PC-3 (cell line): ENCODE results near the gene CXCR4. TPM values are rescaled to one million over a fixed set of nuclear protein-coding genes. Genes with fewer than 3 reads are reported as not detected.

ENCODE experiments used
- ATAC-seq: fragments of 200-7000 bp; cut with Tn5 transposase; 2 replicates; pipeline ENCODE4 v1.9.1; 2020; ENCODE audit warnings: mild to moderate bottlenecking, moderate library complexity
- BruUV-seq: library from RNA; stranded (reverse); fragments of 400-500 nt; replicated peaks from 2 replicates; lab custom pipeline; 2021; lab: Mats Ljungman, UMichigan
- CTCF ChIA-PET: fragments of 300-600 bp; sonication (Branson Sonifier 250); formaldehyde crosslinking; loops from one replicate; lab custom pipeline; 2022; ENCODE audit warnings: antibody characterized with exemption; lab: Charles Lee
- POLR2A ChIA-PET: fragments of 300-600 bp; sonication (Branson Sonifier 250); formaldehyde crosslinking; loops from one replicate; lab custom pipeline; 2022; ENCODE audit warnings: antibody characterized with exemption; ENCODE audit not compliant: unreplicated experiment; lab: Charles Lee
- DNase-seq: peaks from one replicate; pipeline ENCODE4 v3.0.0-alpha.2; 2015
- H2AFZ ChIP-seq: fragments of 300-600 bp; sonication (generic); 2 replicates; pipeline ENCODE4 v1.6.0; 2016; ENCODE audit warnings: antibody characterized with exemption, low read length
- H3F3A ChIP-seq: fragments of 300-600 bp; sonication (generic); one replicate; pipeline ENCODE4 v1.6.0; 2017; ENCODE audit warnings: antibody characterized with exemption, low read length, control low read depth, mild to moderate bottlenecking; ENCODE audit not compliant: unreplicated experiment
- H3K27ac ChIP-seq: fragments of 300-600 bp; sonication (generic); 2 replicates; pipeline ENCODE4 v1.5.1; 2016; ENCODE audit warnings: mild to moderate bottlenecking, low read length
- H3K27me3 ChIP-seq: fragments of 300-600 bp; sonication (generic); 2 replicates; pipeline ENCODE4 v1.6.1; 2016; ENCODE audit warnings: low read length, mixed read lengths
- H3K36me3 ChIP-seq: fragments of 300-600 bp; sonication (generic); 2 replicates; pipeline ENCODE4 v1.6.1; 2016; ENCODE audit warnings: low read depth, mixed run types, low read length, mixed read lengths
- H3K4me1 ChIP-seq: fragments of 300-600 bp; sonication (generic); 2 replicates; pipeline ENCODE4 v1.5.1; 2016; ENCODE audit warnings: low read length; ENCODE audit not compliant: insufficient read depth
- H3K4me2 ChIP-seq: fragments of 300-600 bp; sonication (generic); 2 replicates; pipeline ENCODE4 v1.6.0; 2016; ENCODE audit warnings: low read length
- H3K4me3 ChIP-seq: fragments of 300-600 bp; sonication (generic); 2 replicates; pipeline ENCODE4 v1.5.1; 2016; ENCODE audit warnings: mild to moderate bottlenecking, low read length, mixed read lengths
- H3K79me2 ChIP-seq: fragments of 300-600 bp; sonication (generic); 2 replicates; pipeline ENCODE4 v1.6.1; 2017; ENCODE audit warnings: low read length, mixed read lengths
- H3K9ac ChIP-seq: fragments of 300-600 bp; sonication (generic); 2 replicates; pipeline ENCODE4 v1.6.0; 2016; ENCODE audit warnings: mild to moderate bottlenecking, low read length
- H3K9me2 ChIP-seq: fragments of 300-600 bp; sonication (generic); replicated peaks from 2 replicates; pipeline ENCODE4 v1.6.1; 2016; ENCODE audit warnings: mixed run types, low read length, mixed read lengths
- H3K9me3 ChIP-seq: fragments of 300-600 bp; sonication (generic); 2 replicates; pipeline ENCODE4 v1.6.1; 2016; ENCODE audit warnings: low read length, mixed read lengths
- H4K20me1 ChIP-seq: fragments of 300-600 bp; sonication (generic); 2 replicates; pipeline ENCODE4 v1.6.1; 2016; ENCODE audit warnings: low read length, mixed read lengths
- EZH2 ChIP-seq: fragments of 300-600 bp; sonication (generic); IDR thresholded peaks from one replicate; pipeline ENCODE4 v1.6.1; 2017; ENCODE audit warnings: antibody characterized with exemption, mild to moderate bottlenecking, low read length; ENCODE audit not compliant: unreplicated experiment
- EZH2phosphoT487 ChIP-seq: fragments of 300-600 bp; sonication (generic); IDR thresholded peaks from 2 replicates; pipeline ENCODE4 v1.6.1; 2018; ENCODE audit warnings: mild to moderate bottlenecking, antibody characterized with exemption, low read length, borderline replicate concordance
- intact Hi-C: fragments of 100-400 bp; cut with micrococcal nuclease; formaldehyde crosslinking; loops from 2 replicates; pipeline ENCODE4 v1.9.0; 2023
- total RNA-seq: library from RNA; depleted of rRNA; stranded (reverse); fragments of >200 nt; gene quantifications from 2 replicates; pipeline ENCODE4 v1.2.3, GENCODE V29; 2014
- TF ChIP-seq, protein P1 (sequence below): fragments of 300-600 bp; sonication (generic); conservative IDR thresholded peaks from 2 replicates; pipeline ENCODE4 v1.5.1; 2017; ENCODE audit warnings: antibody characterized with exemption, low read depth, mild to moderate bottlenecking, low read length

Gene CXCR4
- total RNA-seq, 1 experiment from 2014 or later = 2.1 TPM

GRCh38 chr2:136107051-136108033 is 10.6 kb downstream of the CXCR4 start:
- TF ChIP-seq, protein P1, sequence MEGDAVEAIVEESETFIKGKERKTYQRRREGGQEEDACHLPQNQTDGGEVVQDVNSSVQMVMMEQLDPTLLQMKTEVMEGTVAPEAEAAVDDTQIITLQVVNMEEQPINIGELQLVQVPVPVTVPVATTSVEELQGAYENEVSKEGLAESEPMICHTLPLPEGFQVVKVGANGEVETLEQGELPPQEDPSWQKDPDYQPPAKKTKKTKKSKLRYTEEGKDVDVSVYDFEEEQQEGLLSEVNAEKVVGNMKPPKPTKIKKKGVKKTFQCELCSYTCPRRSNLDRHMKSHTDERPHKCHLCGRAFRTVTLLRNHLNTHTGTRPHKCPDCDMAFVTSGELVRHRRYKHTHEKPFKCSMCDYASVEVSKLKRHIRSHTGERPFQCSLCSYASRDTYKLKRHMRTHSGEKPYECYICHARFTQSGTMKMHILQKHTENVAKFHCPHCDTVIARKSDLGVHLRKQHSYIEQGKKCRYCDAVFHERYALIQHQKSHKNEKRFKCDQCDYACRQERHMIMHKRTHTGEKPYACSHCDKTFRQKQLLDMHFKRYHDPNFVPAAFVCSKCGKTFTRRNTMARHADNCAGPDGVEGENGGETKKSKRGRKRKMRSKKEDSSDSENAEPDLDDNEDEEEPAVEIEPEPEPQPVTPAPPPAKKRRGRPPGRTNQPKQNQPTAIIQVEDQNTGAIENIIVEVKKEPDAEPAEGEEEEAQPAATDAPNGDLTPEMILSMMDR = no peak
- TF ChIP-seq EZH2phosphoT487 = no peak
- TF ChIP-seq EZH2 = no peak
- Histone ChIP-seq H3K36me3 (no peaks in the 10 kb centered on the region), H3K4me1 (no peaks in the 10 kb centered on the region), H2AFZ (no peak overlapping the region), H3K4me3 (no peak overlapping the region), H3K27me3 (peaks cover 54% of the 10 kb centered on the region), H3K79me2 (no peaks in the 10 kb centered on the region), H4K20me1 (no peaks in the 10 kb centered on the region), H3K4me2 (no peak overlapping the region), H3K27ac (no peak overlapping the region), H3K9me2 (no peaks in the 10 kb centered on the region), H3K9ac (no peak overlapping the region), H3K9me3 (no peaks in the 10 kb centered on the region), H3F3A (no peaks in the 10 kb centered on the region)
- intact Hi-C loops = no loop called here
- no peak for ATAC-seq
- BruUV-seq = no TSS peak
- ChIA-PET CTCF (no interaction called here), POLR2A (no interaction called here)
- DNase-seq = no peak

DNA sequence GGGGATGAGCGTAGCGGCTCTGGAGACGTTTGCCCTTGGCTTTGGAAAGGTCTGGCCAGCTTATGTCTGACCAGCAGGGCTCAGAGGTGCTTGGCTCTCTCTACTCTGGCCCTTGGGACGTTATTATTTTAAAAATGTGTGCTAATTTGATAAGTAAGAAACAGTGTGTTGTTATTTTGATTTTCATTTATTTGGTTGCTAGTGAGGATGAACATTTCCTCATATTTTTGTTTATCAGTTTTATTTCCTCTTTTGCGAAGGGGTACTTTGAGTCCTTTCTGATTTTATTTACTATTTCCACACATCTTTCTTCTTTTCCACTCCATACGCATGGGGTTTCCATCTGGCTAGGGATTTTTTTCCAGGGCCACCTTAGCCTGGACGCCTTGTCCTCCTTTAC is 11.4 kb downstream of the CXCR4 start:
- no TSS peak for BruUV-seq
- POLR2A ChIA-PET = no interaction called here
- ATAC-seq = no peak

More for the DNA sequence above, 11.4 kb downstream of the CXCR4 start:
- intact Hi-C loops = no loop called here
- no peak overlapping the region for H3K9ac ChIP-seq
- H4K20me1 ChIP-seq = no peaks in the 10 kb centered on the region
- CTCF ChIA-PET = no interaction called here
- no peaks in the 10 kb centered on the region for H3K79me2 ChIP-seq
- no peaks in the 10 kb centered on the region for H3K9me2 ChIP-seq
- H2AFZ ChIP-seq = no peak overlapping the region
- H3K4me3 ChIP-seq = no peak overlapping the region
- H3K4me1 ChIP-seq = no peaks in the 10 kb centered on the region
- H3K4me2 ChIP-seq = no peak overlapping the region
- TF ChIP-seq EZH2 = no peak
- TF ChIP-seq EZH2phosphoT487 = no peak
- TF ChIP-seq, protein P1 = no peak
- H3F3A ChIP-seq = no peaks in the 10 kb centered on the region
- no peaks in the 10 kb centered on the region for H3K9me3 ChIP-seq
- DNase-seq = no peak
- H3K27me3 ChIP-seq = peaks cover 46% of the 10 kb centered on the region
- H3K27ac ChIP-seq = no peak overlapping the region
- H3K36me3 ChIP-seq = no peaks in the 10 kb centered on the region
